GM12872 (cell line): Measurements from ENCODE around the gene ZNF354B.

Source experiments
- CTCF ChIP-seq: IDR thresholded peaks from 3 replicates; pipeline ENCODE4 v1.5.1; 2011; ENCODE audit warnings: low read depth, mild to moderate bottlenecking, low read length, moderate library complexity; ENCODE audit not compliant: insufficient read depth

The ZNF354B gene

GRCh38 chr5:178859625-178860521 lies at the start of gene ZNF354B:
TSS of gene ZNF354B (plus strand) at chr5:178859953. CDS start at chr5:178861048, 1,095 bp downstream.
- TF ChIP-seq CTCF, result no peak

GRCh38 chr5:178817506-178817905 lies 42.2 kb upstream of the ZNF354B start:
- TF ChIP-seq CTCF, result no peak

- TF ChIP-seq CTCF, result no peak
These were observed 41.7 kb upstream of the ZNF354B start for GRCh38 chr5:178818094-178818493.

GRCh38 chr5:178820001-178820400 lies 39.8 kb upstream of the ZNF354B start:
- no peak for TF ChIP-seq CTCF

GRCh38 chr5:178825444-178825843 lies 34.3 kb upstream of the ZNF354B start:
- no peak for TF ChIP-seq CTCF

GRCh38 chr5:178826216-178826615 lies 33.5 kb upstream of the ZNF354B start:
- TF ChIP-seq CTCF, result no peak

GRCh38 chr5:178827636-178828035 lies 32.1 kb upstream of the ZNF354B start:
- TF ChIP-seq CTCF, result no peak
